Suprapubic skin (tissue), 4 donors: ENCODE results near the gene UTP25. TPM values are rescaled to one million over a fixed set of nuclear protein-coding genes. Genes with fewer than 3 reads are reported as not detected.

Experiments used
- DNase-seq, 2 donors: peaks; one replicate each; pipeline ENCODE4 v3.0.0-alpha.2; 2019; ENCODE audit warnings: low spot score in 2 of 2
- H3K27ac ChIP-seq: fragments of 200-600 bp; sonication (generic); one replicate; pipeline ENCODE4 v1.5.1; 2019
- H3K27me3 ChIP-seq: fragments of 200-600 bp; sonication (generic); one replicate; pipeline ENCODE4 v1.5.1; 2019
- H3K36me3 ChIP-seq: fragments of 200-600 bp; sonication (generic); one replicate; pipeline ENCODE4 v1.5.1; 2019
- H3K4me1 ChIP-seq: fragments of 200-600 bp; sonication (generic); one replicate; pipeline ENCODE4 v1.5.1; 2019
- H3K4me3 ChIP-seq: fragments of 200-600 bp; sonication (generic); one replicate; pipeline ENCODE4 v1.5.1; 2019; ENCODE audit warnings: mild to moderate bottlenecking
- H3K9me3 ChIP-seq: fragments of 200-600 bp; sonication (generic); one replicate; pipeline ENCODE4 v1.5.1; 2019
- EP300 ChIP-seq: sonication (generic); formaldehyde crosslinking; IDR thresholded peaks from one replicate; pipeline ENCODE4 v1.6.1; 2017; ENCODE audit warnings: antibody characterized with exemption
- POLR2A ChIP-seq, 2 donors: fragments of 450-650 bp; IDR thresholded peaks; one replicate each; pipeline ENCODE4 v1.6.1; 2017; ENCODE audit warnings: antibody characterized with exemption in 2 of 2, mild to moderate bottlenecking in 2 of 2, moderate library complexity in 2 of 2
- POLR2AphosphoS5 ChIP-seq, 3 donors: sonication (generic); formaldehyde crosslinking; IDR thresholded peaks; one replicate each; pipeline ENCODE4 v1.6.1; 2017; ENCODE audit warnings: antibody characterized with exemption in 3 of 3
- WGBS: methylation state at CpG from one replicate; pipeline ENCODE4 v1.1.5; 2018; 5-methylcytosine and 5-hydroxymethylcytosine counted together
- total RNA-seq, 4 donors: library from RNA; depleted of rRNA; stranded (reverse); fragments of >200 nt; gene quantifications; one replicate each; pipeline ENCODE4 v1.1.0, GENCODE V29; 2016
- TF ChIP-seq, protein P1 (sequence below), 2 donors: fragments of 200-600 bp in 1 of 2; fragments of 450-650 bp in 1 of 2; sonication (generic) in 1 of 2; IDR thresholded peaks; one replicate each; pipeline ENCODE4 v1.5.1; 2016 to 2019; ENCODE audit warnings: antibody characterized with exemption in 2 of 2, mild to moderate bottlenecking in 1 of 2, moderate library complexity in 1 of 2

UTP25 gene
- total RNA-seq, 4 donors from 2014 or later: 9.6 to 17.9 (median 11.6) TPM

DNA sequence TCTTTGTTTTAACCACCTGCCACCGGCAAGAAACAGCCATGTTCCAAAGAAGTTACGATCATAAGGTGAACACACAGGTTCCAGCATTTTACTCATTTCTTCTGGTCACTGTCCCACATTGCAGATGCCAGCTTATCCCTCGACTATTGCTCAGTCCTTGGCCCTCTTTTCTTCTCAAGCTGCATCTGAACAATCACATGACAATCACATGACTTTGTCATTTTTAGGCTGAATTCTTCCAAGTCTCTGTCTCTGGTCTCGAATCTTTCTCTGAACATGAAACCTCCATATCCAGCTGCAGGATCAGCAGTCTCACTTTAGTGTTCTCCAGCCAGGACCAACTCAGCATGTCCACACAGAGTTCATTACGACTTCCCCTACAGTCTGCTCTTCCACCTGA, 53.8 kb downstream of the UTP25 start:
- no peak for DNase-seq
- H3K4me1 ChIP-seq: no peaks in the 10 kb centered on the region
- TF ChIP-seq POLR2A (IDR thresholded peaks at IDR 0.05): no peak
- TF ChIP-seq EP300: no peak
- no peak for TF ChIP-seq POLR2AphosphoS5 (IDR thresholded peaks at IDR 0.05)
- TF ChIP-seq, protein P1, sequence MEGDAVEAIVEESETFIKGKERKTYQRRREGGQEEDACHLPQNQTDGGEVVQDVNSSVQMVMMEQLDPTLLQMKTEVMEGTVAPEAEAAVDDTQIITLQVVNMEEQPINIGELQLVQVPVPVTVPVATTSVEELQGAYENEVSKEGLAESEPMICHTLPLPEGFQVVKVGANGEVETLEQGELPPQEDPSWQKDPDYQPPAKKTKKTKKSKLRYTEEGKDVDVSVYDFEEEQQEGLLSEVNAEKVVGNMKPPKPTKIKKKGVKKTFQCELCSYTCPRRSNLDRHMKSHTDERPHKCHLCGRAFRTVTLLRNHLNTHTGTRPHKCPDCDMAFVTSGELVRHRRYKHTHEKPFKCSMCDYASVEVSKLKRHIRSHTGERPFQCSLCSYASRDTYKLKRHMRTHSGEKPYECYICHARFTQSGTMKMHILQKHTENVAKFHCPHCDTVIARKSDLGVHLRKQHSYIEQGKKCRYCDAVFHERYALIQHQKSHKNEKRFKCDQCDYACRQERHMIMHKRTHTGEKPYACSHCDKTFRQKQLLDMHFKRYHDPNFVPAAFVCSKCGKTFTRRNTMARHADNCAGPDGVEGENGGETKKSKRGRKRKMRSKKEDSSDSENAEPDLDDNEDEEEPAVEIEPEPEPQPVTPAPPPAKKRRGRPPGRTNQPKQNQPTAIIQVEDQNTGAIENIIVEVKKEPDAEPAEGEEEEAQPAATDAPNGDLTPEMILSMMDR (IDR thresholded peaks at IDR 0.05): no peak
- H3K4me3 ChIP-seq: no peak overlapping the region
- no peak overlapping the region for H3K27ac ChIP-seq
- no peaks in the 10 kb centered on the region for H3K9me3 ChIP-seq
- H3K27me3 ChIP-seq: peaks cover 10% of the 10 kb centered on the region
- WGBS: 73% methylated on average over 5 of the region's 5 CpGs
- no peaks in the 10 kb centered on the region for H3K36me3 ChIP-seq

DNA sequence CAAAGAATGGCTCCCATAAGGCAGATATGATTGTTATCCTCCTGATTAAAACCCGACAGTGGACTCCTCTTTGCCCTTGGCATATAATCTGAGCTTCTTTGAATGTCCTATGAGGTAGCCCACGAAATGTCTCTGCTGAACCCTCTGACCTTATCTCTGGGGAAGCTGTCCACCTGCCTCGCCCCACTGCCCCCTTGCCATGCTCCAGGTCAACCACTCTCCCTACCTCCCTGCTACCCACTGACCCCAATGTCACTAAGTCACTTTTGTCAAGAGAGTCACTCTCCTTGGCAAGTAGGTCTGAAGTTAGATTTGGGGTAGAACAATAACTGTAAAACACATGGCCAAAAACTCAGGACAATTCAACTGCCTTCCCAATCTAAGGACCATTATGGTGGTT, 54.5 kb downstream of the UTP25 start:
- H3K36me3 ChIP-seq: no peaks in the 10 kb centered on the region
- H3K4me1 ChIP-seq: no peaks in the 10 kb centered on the region
- no peaks in the 10 kb centered on the region for H3K9me3 ChIP-seq
- peaks cover 10% of the 10 kb centered on the region for H3K27me3 ChIP-seq
- no peak overlapping the region for H3K27ac ChIP-seq
- WGBS: 90% methylated on average over 3 of the region's 3 CpGs
- no peak for DNase-seq
- TF ChIP-seq EP300 (no peak), POLR2A (IDR thresholded peaks at IDR 0.05) (no peak), POLR2AphosphoS5 (IDR thresholded peaks at IDR 0.05) (no peak)
- TF ChIP-seq, protein P1 (IDR thresholded peaks at IDR 0.05): no peak
- no peak overlapping the region for H3K4me3 ChIP-seq

DNA sequence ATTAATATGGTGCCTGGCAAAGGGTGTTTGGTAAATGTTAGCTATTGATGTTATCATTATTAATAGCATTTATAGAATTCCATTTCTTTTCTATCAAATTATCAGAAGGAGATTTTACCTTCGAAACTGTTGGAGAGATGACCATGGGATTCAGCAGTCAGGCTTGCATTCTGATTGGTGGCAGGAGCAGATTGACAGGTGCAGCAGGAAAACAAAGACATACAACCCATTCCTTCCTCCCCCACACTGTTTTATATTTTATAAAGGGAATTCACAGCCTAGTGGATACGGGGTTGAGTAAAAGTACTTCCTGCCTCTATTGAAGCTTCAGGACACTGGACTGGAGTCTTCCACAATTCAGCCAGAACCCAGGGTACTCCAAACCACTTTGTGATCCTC, 55.2 kb downstream of the UTP25 start:
- Histone ChIP-seq H3K4me3 (no peak overlapping the region), H3K27me3 (peaks cover 10% of the 10 kb centered on the region), H3K36me3 (no peaks in the 10 kb centered on the region), H3K27ac (no peak overlapping the region), H3K4me1 (no peaks in the 10 kb centered on the region), H3K9me3 (no peaks in the 10 kb centered on the region)
- 65% methylated on average over 2 of the region's 2 CpGs for WGBS
- no peak for DNase-seq
- TF ChIP-seq, protein P1 (IDR thresholded peaks at IDR 0.05): no peak
- no peak for TF ChIP-seq POLR2A (IDR thresholded peaks at IDR 0.05)
- TF ChIP-seq POLR2AphosphoS5 (IDR thresholded peaks at IDR 0.05): no peak
- no peak for TF ChIP-seq EP300

DNA sequence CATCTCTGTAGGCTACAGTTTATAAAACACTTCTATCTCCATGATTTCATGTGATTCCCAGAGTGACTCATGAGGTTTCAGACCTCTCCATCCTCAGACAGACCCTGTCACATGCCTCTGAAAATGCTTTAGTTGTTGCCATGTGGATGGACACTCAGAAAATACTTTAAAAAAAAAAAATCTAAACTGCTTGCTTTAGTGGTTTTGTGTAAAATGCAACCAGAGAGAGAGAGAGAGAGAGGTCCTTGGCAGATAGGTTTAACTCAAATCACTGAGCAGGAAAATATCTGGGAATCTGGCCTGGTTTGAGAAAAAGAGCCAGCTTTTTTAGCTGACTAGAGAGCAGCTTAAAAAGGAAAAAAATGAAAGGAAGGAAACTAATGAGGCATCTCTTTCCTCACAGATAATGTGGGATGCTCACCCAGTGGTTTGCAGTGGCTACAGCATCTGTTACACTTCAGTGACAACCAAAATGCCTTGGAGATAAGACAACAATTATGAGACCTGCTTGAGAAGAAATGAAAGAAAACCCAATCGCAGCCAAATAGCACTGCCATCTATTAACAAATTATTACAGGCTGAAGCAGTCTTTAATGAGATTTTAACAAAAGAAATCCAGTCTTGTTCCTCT, 55.7 kb downstream of the UTP25 start:
- WGBS: 40% methylated on average over 1 of the region's 1 CpG
- no peaks in the 10 kb centered on the region for H3K9me3 ChIP-seq
- no peak overlapping the region for H3K4me3 ChIP-seq
- H3K36me3 ChIP-seq: no peaks in the 10 kb centered on the region
- peak overlapping the region; percentile 6 for H3K27ac ChIP-seq
- H3K27me3 ChIP-seq: peaks cover 10% of the 10 kb centered on the region
- TF ChIP-seq EP300 (no peak), POLR2A (IDR thresholded peaks at IDR 0.05) (no peak), POLR2AphosphoS5 (IDR thresholded peaks at IDR 0.05) (no peak)
- TF ChIP-seq, protein P1 (IDR thresholded peaks at IDR 0.05): no peak
- no peaks in the 10 kb centered on the region for H3K4me1 ChIP-seq
- DNase-seq: no peak

DNA sequence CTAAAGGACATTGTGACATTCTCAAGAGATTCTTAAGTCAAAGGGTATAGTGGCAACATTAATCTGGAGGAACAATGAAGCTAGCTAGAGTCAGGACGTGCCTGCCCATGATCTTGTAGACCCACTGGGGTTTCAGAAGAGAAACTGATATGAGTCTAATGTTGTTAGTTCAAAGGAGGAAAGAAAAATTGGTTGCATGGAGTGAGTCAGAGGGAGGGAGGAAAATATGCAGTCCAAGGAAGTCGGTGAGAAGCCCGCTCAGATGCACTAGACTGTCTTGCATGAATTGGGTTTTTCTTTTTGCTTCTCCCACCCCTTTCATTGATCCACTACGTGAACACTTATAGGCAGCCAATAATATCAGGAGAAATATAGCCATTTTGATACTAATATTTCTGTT, 56.5 kb downstream of the UTP25 start:
- no peaks in the 10 kb centered on the region for H3K9me3 ChIP-seq
- no peak for TF ChIP-seq EP300
- no peak for TF ChIP-seq POLR2AphosphoS5 (IDR thresholded peaks at IDR 0.05)
- TF ChIP-seq, protein P1 (IDR thresholded peaks at IDR 0.05): no peak
- no peak for TF ChIP-seq POLR2A (IDR thresholded peaks at IDR 0.05)
- H3K27ac ChIP-seq: peak overlapping the region; percentile 6
- no peaks in the 10 kb centered on the region for H3K36me3 ChIP-seq
- no peak for DNase-seq
- peaks cover 10% of the 10 kb centered on the region for H3K27me3 ChIP-seq
- H3K4me1 ChIP-seq: no peaks in the 10 kb centered on the region
- no peak overlapping the region for H3K4me3 ChIP-seq
- 55% methylated on average over 4 of the region's 4 CpGs for WGBS
